SK-N-SH treated with all-trans-retinoic acid at 6 μM for 48 hours (cell line): ENCODE results near the gene CDK11A.
"Not testable (repeated sequence)": the region's sequence is repeated elsewhere in the genome, so short reads cannot be mapped to it uniquely, and the experiment has no call there.

Experiments
- ATAC-seq: fragments of 200-7000 bp; cut with Tn5 transposase; 3 replicates; pipeline ENCODE4 v1.9.1; 2020; ENCODE audit warnings: mild to moderate bottlenecking, moderate library complexity
- ARNTL ChIP-seq: fragments of 450-650 bp; formaldehyde crosslinking; IDR thresholded peaks from 2 replicates; pipeline ENCODE4 v1.5.0; 2020; ENCODE audit warnings: low read depth, mild to moderate bottlenecking, moderate library complexity, borderline replicate concordance
- CSDC2 ChIP-seq: fragments of 250-450 bp; sonication (Bioruptor Pico); IDR thresholded peaks from 2 replicates; pipeline ENCODE4 v1.5.0; 2020; ENCODE audit warnings: mild to moderate bottlenecking, moderate library complexity
- ESRRG ChIP-seq: fragments of 250-450 bp; sonication (Bioruptor Pico); IDR thresholded peaks from 2 replicates; pipeline ENCODE4 v1.6.1; 2021; ENCODE audit warnings: mild to moderate bottlenecking
- GLIS3 ChIP-seq: fragments of 250-450 bp; sonication (Bioruptor Pico); IDR thresholded peaks from 2 replicates; pipeline ENCODE4 v1.5.0; 2020; ENCODE audit warnings: mild to moderate bottlenecking, moderate library complexity
- ISL1 ChIP-seq: fragments of 250-450 bp; sonication (Bioruptor Pico); IDR thresholded peaks from 2 replicates; pipeline ENCODE4 v2.1.2; 2022; ENCODE audit warnings: mild to moderate bottlenecking, moderate library complexity
- OSR1 ChIP-seq: fragments of 250-450 bp; sonication (Bioruptor Pico); IDR thresholded peaks from 2 replicates; pipeline ENCODE4 v1.8.0; 2022; ENCODE audit warnings: moderate library complexity, mild to moderate bottlenecking, inconsistent platforms
- PPARA ChIP-seq: fragments of 250-450 bp; sonication (Bioruptor Pico); IDR thresholded peaks from 2 replicates; pipeline ENCODE4 v1.5.0; 2020; ENCODE audit warnings: mild to moderate bottlenecking, borderline replicate concordance
- RARB ChIP-seq: fragments of 250-450 bp; sonication (Bioruptor Pico); IDR thresholded peaks from 2 replicates; pipeline ENCODE4 v1.8.0; 2021; ENCODE audit warnings: mild to moderate bottlenecking, moderate library complexity
- TCF4 ChIP-seq: fragments of 250-450 bp; sonication (Bioruptor Pico); IDR thresholded peaks from 2 replicates; pipeline ENCODE4 v1.8.0; 2021; ENCODE audit warnings: mild to moderate bottlenecking, moderate library complexity, borderline replicate concordance
- ZC3H10 ChIP-seq: fragments of 250-450 bp; sonication (Bioruptor Pico); IDR thresholded peaks from 2 replicates; pipeline ENCODE4 v1.5.1; 2021; ENCODE audit warnings: mild to moderate bottlenecking, moderate library complexity
- ZNF565 ChIP-seq: fragments of 450-650 bp; formaldehyde crosslinking; conservative IDR thresholded peaks from 2 replicates; pipeline ENCODE4 v1.5.0; 2020; ENCODE audit warnings: low read depth, mild to moderate bottlenecking, moderate library complexity
- ZNF70 ChIP-seq: fragments of 450-650 bp; formaldehyde crosslinking; IDR thresholded peaks from 2 replicates; pipeline ENCODE4 v1.5.0; 2020; ENCODE audit warnings: mild to moderate bottlenecking, moderate library complexity
- ZNF8 ChIP-seq: fragments of 450-650 bp; formaldehyde crosslinking; IDR thresholded peaks from 2 replicates; pipeline ENCODE4 v1.5.0; 2020; ENCODE audit warnings: mild to moderate bottlenecking, moderate library complexity
- TF ChIP-seq, protein P1 (sequence below): fragments of 250-450 bp; sonication (Bioruptor Pico); IDR thresholded peaks from 2 replicates; pipeline ENCODE4 v1.5.1; 2020; ENCODE audit warnings: low read depth, mild to moderate bottlenecking, moderate library complexity
- TF ChIP-seq, protein P2 (sequence below): fragments of 250-450 bp; sonication (Bioruptor Pico); IDR thresholded peaks from 2 replicates; pipeline ENCODE4 v1.5.1; 2021; ENCODE audit warnings: mild to moderate bottlenecking, moderate library complexity
- TF ChIP-seq, protein P3 (sequence below): fragments of 250-450 bp; sonication (Bioruptor Pico); IDR thresholded peaks from 2 replicates; pipeline ENCODE4 v1.5.0; 2020; ENCODE audit warnings: mild to moderate bottlenecking, moderate library complexity
- TF ChIP-seq, protein P4 (sequence below): fragments of 250-450 bp; sonication (Bioruptor Pico); IDR thresholded peaks from 2 replicates; pipeline ENCODE4 v1.8.0; 2020; ENCODE audit warnings: mild to moderate bottlenecking, moderate library complexity, borderline replicate concordance

Gene CDK11A

DNA sequence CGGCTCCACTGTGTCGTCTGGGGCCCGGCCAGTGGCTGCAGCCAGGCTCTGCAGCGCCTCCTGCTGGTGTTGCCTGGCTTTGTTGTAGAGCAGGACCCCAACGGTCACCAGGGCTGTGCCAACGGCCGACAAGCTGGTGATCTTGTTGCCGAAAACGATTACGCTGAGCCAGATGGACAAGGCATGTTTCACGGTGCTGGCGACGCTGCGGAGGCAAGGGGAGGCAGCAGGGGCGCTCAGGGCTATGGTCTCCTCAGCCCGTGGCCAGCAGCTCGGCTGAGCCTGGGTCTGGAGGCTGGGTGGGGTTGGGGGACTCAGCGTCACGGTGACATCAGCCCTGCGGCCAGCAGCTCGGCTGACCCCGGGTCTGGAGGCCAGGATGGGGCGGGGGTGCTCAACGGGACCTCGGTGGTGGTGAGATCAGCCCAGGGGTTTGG lies 58.3 kb downstream of the CDK11A start (continued):
- TF ChIP-seq, protein P1, sequence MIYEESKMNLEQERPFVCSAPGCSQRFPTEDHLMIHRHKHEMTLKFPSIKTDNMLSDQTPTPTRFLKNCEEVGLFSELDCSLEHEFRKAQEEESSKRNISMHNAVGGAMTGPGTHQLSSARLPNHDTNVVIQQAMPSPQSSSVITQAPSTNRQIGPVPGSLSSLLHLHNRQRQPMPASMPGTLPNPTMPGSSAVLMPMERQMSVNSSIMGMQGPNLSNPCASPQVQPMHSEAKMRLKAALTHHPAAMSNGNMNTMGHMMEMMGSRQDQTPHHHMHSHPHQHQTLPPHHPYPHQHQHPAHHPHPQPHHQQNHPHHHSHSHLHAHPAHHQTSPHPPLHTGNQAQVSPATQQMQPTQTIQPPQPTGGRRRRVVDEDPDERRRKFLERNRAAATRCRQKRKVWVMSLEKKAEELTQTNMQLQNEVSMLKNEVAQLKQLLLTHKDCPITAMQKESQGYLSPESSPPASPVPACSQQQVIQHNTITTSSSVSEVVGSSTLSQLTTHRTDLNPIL (CRISPR knock-in tag), result no peak
- no peak for TF ChIP-seq ESRRG
- no peak for TF ChIP-seq PPARA (CRISPR knock-in tag)
- TF ChIP-seq, protein P2, sequence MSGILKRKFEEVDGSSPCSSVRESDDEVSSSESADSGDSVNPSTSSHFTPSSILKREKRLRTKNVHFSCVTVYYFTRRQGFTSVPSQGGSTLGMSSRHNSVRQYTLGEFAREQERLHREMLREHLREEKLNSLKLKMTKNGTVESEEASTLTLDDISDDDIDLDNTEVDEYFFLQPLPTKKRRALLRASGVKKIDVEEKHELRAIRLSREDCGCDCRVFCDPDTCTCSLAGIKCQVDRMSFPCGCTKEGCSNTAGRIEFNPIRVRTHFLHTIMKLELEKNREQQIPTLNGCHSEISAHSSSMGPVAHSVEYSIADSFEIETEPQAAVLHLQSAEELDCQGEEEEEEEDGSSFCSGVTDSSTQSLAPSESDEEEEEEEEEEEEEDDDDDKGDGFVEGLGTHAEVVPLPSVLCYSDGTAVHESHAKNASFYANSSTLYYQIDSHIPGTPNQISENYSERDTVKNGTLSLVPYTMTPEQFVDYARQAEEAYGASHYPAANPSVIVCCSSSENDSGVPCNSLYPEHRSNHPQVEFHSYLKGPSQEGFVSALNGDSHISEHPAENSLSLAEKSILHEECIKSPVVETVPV, result no peak

DNA sequence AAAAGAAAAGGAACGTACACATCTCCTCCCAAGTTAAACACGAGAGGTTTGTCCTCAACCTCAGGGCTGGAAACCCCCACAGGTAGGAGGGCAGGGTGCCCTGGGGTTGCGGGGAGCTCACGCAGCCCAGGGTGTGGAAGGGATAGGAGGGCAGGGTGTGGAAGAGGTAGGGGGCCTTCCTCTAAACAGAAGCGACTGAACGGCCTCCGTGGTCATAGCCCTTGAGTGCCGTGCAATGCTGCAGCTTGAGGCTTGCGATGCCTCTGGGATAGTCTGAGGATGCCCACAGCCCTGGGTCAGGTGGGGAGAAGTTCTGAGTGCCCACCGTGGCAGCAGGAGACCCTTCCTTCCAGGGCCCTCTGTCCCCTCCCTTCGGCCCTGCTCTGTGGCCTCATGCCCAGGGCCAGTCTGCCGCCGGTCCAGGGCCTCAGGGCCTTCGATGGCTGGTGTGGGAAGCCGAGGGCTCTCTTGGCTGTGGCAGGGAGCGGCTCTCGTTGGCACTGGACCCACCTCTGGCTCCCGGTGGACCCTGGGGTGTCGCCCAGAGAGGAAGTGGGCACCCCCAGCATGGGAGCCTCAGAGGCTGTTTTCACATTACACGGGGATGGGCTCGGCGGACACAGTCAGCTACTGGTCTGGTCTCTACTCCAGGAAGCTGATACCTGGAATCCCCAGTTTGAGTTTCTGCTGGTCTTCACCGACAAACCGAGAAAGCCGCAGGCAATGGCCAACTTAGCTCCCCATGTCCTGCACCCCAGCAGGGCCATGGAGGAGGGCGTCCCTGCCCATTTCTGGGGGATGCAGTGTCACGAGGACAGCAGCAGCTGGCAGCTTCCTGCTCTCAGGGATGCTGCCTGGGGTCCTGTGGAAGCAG lies 59.0 kb downstream of the CDK11A start:
- no peak for ATAC-seq
- TF ChIP-seq ZNF70 (CRISPR knock-in tag), result no peak
- no peak for TF ChIP-seq GLIS3 (CRISPR knock-in tag)
- TF ChIP-seq RARB (CRISPR knock-in tag), result no peak
- no peak for TF ChIP-seq CSDC2 (CRISPR knock-in tag)
- TF ChIP-seq TCF4 (CRISPR knock-in tag), result no peak
- TF ChIP-seq, protein P2, result no peak
- TF ChIP-seq, protein P3, sequence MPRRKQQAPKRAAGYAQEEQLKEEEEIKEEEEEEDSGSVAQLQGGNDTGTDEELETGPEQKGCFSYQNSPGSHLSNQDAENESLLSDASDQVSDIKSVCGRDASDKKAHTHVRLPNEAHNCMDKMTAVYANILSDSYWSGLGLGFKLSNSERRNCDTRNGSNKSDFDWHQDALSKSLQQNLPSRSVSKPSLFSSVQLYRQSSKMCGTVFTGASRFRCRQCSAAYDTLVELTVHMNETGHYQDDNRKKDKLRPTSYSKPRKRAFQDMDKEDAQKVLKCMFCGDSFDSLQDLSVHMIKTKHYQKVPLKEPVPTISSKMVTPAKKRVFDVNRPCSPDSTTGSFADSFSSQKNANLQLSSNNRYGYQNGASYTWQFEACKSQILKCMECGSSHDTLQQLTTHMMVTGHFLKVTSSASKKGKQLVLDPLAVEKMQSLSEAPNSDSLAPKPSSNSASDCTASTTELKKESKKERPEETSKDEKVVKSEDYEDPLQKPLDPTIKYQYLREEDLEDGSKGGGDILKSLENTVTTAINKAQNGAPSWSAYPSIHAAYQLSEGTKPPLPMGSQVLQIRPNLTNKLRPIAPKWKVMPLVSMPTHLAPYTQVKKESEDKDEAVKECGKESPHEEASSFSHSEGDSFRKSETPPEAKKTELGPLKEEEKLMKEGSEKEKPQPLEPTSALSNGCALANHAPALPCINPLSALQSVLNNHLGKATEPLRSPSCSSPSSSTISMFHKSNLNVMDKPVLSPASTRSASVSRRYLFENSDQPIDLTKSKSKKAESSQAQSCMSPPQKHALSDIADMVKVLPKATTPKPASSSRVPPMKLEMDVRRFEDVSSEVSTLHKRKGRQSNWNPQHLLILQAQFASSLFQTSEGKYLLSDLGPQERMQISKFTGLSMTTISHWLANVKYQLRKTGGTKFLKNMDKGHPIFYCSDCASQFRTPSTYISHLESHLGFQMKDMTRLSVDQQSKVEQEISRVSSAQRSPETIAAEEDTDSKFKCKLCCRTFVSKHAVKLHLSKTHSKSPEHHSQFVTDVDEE (CRISPR knock-in tag), result no peak
- TF ChIP-seq, protein P1 (CRISPR knock-in tag), result no peak
- no peak for TF ChIP-seq ESRRG
- no peak for TF ChIP-seq OSR1 (CRISPR knock-in tag)
- no peak for TF ChIP-seq ARNTL (CRISPR knock-in tag)
- TF ChIP-seq PPARA (CRISPR knock-in tag), result no peak
- TF ChIP-seq, protein P4, sequence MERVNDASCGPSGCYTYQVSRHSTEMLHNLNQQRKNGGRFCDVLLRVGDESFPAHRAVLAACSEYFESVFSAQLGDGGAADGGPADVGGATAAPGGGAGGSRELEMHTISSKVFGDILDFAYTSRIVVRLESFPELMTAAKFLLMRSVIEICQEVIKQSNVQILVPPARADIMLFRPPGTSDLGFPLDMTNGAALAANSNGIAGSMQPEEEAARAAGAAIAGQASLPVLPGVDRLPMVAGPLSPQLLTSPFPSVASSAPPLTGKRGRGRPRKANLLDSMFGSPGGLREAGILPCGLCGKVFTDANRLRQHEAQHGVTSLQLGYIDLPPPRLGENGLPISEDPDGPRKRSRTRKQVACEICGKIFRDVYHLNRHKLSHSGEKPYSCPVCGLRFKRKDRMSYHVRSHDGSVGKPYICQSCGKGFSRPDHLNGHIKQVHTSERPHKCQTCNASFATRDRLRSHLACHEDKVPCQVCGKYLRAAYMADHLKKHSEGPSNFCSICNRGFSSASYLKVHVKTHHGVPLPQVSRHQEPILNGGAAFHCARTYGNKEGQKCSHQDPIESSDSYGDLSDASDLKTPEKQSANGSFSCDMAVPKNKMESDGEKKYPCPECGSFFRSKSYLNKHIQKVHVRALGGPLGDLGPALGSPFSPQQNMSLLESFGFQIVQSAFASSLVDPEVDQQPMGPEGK (CRISPR knock-in tag), result no peak
- TF ChIP-seq ZC3H10, result no peak
- no peak for TF ChIP-seq ZNF8 (CRISPR knock-in tag)
- no peak for TF ChIP-seq ISL1 (CRISPR knock-in tag)
- TF ChIP-seq ZNF565 (CRISPR knock-in tag), result no peak

DNA sequence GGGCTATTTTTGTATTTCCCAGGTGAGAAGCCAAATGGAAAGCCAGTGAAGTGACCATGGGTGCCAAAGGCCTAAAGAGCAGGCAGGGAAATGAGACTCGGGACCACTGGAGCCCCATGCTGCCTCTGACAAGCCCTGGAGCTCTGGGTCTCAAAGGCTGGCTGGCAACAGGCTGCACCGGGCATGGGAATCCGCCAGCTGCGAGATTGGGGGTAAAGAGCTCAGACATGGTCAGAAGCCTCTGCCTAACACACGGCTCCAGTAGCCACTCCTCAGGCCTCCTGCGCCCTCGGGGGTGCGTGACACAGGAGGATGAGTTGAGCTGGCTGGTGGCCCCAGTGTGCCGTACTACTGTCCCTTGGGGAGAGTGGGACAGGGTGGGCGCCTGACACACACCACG lies 59.8 kb downstream of the CDK11A start:
- not testable (repeated sequence) for ATAC-seq

DNA sequence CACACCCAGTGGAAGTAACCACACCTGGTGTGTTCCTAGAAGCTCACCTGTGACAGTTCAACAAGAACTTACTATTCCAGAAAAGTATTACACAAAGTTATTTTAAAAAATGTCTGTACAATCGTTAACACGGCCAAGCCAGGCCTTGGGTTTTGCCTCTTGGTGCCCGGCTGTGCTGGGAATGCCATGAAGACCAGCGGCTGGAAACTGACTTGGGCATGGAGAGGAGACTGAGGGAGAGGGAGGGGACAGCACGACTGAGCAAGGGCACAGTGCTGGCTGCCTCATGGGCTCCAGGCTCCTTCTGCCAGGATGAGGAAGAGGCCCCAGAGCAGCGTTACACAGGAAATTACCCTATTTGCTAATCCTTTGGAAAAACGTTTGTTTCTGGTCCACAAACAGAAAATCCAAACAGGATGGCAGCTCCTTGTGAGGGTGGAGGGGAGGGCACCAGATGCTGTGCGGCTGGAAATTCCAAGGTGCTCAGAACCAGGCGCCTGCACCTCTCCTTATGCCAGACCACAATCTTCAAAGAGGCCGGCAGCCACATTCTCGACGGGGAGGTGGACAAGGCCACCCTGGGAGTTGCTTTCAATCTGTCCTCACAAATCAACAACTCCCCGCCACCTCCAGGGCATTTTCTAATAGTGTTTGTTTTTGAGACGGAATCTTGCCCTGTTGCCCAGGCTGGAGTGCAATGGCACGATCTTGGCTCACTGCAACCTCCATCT lies 61.2 kb downstream of the CDK11A start:
- not testable (repeated sequence) for ATAC-seq

DNA sequence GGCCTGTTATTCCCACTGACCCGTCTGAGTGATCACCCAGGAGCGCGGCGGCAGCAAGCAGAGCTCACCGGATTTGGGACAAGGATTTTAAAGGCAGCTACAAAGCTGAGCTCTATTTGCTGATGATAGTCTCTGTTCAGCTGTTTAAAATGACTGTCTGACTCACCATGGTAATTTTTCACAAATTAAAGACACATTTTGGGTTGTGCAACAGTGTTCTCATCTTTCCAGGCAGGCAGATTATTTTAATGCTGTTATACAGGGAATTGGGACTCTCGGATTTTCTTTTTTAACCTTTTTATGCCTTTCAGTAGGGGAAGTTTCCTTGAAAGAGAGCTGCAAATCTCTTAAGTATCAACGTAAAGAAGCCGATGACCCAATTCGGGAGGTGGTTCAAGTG lies 61.8 kb downstream of the CDK11A start:
- ATAC-seq, result peak; percentile 28

DNA sequence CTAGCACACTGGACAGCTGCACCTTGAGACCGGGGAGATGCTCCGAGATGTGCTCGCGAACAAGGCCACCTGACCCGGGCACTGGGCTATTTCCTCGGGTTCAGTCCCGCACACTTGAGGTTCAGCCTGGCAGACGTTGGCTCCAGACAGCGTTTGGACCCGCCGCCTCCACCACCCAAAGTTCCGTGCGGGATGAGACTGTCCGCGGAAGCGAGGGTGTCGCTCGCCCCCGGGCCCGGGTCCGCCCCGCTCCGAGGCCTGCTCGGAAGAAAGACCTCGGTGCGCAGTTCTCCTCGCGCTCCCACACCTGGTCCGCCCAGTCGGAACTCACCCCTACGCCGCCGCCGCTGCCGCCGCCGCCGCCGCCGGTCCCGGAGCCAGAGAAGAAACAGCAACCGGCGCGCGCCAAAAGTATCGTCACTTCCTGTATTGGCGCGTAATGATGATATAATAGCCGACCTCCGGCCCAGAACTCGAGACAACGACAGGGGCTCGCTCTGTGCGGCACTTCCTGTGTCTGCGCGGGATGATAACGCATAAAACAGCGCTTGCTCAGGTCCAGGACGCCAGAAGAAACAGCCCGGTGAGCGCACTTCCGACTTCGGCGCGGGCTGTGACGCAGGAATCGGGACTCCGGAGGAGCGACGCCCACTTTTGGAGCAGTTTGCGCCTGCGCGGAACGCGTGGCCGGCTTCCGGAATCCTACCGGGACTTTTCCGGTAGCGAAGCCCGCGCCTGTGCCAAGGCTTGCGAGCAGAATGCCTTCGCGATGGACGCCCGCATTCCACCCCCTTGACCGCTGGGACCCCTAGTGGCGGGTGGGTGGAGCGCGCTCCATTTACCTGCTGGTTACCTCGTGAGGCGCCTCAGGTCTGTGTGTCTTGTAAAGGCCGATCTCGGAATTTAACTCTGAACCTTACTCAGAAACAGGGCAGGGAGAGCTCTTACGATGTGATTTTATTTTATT lies 65.3 kb downstream of the CDK11A start, which contains the start of gene CDK11B:
TSS of gene CDK11B (minus strand) at position 422 of the 967 bp plus-strand sequence. CDS start 1,519 bp downstream, outside the sequence.
- ATAC-seq, result peak; percentile 84
